Stimulated activated CD8-positive, alpha-beta memory T cell treated with anti-CD3 and anti-CD28 coated beads, Interleukin-4, amount 100 ng/mL, for 1 hour (primary cell): ENCODE results near the gene IL6ST.

Source experiments
- DNase-seq, 2 donors: peaks; one replicate each; pipeline ENCODE4 v3.0.0-alpha.2; 2020; ENCODE audit warnings: low read depth in 2 of 2, low spot score in 1 of 2

The IL6ST gene

DNA sequence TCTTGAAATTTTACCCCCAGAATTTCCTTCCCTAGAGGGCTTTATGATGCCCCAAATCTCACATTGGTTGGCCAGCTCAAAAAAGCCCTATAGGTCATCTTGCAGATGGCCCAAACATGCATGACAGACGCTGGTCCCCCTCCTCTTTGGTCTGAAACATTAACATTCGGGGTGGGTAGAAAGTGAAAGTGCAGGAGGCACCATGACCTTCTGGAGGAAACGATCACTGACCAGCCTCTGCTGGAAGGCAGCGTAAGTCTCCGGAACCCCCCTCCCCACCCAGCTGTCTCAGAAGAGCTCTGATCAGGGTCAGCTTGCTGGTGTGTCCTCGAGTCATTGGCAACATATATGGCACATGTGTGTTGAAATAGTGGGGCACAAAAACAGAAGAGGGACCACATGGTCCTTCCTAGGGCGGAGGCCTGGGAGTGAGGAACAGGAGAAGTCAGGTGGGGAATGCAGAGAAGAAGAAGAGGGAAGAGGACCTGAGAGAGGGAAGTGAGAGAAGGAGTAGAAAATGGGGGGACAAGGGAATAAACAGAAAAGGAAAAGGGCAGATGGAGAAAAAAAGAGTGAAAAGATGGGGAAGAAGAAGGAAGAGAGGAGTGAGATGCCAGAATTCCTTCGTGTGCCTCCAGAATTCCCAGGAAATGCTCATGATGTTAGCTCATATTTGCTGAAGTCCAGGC, 97.4 kb downstream of the IL6ST start:
- no peak for DNase-seq

DNA sequence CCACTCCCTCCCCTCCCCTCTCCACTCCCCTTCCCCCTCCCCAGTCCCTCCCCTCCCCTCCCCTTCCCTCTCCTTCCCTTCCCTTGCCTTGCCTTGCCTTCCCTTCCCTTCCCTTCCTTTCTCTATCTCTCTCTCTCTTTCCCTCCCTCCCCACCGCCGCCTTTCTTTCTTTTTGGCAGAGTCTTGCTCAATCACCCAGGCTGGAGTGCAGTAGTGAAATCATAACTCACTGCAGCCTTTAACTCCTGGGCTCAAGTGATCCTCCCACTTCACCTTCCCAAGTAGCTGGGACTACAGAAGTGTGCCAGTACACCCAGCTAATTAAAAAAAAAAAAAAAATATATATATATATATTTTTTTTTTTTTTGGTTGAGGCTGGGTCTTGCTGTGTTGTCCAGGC, 98.1 kb downstream of the IL6ST start:
- no peak for DNase-seq

DNA sequence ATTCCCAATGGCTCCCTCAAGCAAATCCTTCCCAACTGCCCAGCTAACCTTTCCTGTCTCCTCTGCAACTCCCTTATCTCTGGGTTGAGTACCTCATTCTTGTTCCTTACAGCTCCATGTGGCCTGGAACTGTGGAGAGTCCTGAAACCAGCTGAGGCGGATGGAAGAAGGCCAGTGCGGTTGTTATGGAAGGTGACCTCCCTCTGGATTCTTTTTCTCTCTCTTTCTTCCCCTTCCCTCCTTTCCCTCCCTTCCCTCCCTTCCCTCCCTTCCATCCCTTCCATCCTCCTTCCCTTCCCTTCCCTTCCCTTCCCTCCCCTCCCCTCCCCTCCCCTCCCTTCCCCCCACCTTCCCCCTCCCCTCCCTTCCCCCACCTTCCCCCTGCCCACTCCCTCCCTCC, 98.5 kb downstream of the IL6ST start:
- no peak for DNase-seq

DNA sequence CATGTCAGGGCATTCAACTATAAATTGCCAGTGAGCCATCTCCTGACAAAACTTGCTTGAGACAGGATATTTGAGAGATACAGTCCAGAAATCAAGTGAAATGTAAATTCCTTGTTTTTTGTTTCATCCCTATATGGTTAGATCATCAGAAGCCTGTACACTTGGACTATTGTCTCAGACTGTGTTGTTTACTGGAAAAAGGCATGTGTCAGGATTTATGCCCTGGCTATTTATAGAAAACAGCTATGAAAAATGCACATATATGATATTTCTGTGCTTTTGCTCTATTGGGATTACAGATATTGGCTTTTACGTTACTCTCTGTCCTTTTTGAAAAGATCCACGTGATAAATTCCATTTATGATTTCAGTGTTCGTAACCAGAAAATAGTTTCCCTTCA, 99.4 kb downstream of the IL6ST start:
- no peak for DNase-seq

DNA sequence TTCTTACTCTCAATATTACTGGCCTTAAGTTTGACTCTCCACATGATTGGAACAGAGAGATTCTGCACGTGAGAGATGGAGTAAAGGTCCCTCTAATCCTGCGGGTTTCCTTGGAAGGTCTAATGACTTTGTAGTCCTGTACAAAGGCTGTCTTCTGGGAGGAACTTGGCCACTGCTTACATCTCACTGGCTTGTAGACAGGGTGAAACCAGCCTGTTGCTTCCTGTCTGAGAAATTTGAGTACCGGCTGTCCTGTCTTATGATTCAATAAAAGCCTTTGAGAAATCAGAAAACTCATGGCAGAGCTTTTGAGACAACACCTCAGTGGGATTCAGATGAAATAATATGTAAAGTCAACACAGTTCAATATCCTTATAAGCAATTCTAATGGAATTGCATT, 100.6 kb downstream of the IL6ST start:
- DNase-seq = no peak

DNA sequence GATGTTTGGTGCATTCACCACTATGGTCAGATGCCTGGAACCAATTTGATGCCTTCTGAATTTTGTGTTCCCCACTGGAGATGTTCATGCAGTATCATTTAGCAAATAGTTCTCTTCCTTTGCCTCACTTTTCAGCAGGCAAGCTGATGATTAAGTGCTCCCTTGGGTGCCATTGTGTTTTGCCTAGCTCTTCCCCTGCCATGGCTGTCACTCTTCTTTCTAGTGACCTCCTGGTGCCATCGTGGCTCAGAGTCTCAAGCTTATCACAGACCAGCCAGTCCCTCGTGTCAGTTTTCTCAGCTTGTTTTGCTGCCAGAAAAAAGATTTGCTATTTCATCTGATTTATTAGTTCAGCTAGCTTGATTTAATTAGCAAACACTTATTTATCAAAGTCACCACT, 102.3 kb downstream of the IL6ST start:
- no peak for DNase-seq

DNA sequence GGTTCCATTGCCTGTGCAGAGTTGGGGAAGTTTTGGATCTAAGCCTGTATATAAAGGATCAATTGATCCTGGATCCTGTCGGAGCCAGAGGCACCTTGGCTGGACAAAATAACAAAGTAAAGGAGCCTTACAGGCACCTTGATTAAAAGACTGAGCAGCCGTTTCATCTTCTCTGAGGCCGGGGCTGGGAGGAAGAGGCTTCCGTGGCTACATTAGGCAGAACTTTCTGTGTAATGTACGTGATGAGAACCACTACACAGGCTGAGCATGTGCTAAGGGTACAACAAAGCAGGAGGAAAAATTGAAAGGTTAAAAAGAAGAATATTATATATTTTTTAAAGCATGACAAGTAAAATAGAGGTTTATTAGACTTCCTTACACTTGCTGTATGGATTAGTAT, 106.6 kb downstream of the IL6ST start:
- no peak for DNase-seq

DNA sequence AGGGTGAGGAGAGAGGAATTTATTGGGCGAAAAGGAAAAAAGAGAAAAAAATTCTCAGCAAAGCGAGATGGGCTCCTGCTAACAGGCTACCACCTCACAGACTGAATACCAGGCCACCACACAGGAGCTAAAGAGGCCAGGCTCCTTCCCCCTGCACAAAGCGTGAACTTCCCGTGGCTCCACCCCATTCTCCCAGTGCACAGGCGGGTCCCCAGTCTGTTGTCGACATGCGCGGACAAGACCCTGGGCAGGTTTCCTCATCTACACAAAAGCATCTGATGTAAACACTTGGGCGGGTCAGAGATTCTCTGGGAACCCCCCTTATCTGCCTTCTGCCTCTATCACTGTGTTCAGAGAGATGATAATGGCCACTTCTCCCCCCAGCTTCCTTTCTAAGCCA, 109.4 kb downstream of the IL6ST start:
- no peak for DNase-seq
